Stimulated activated effector memory CD8-positive, alpha-beta T cell treated with anti-CD3 and anti-CD28 coated beads, Interleukin-12 subunit alpha, Interleukin-12 subunit beta, amount 100 ng/mL, for 72 hours (primary cell): ENCODE results near the gene OR5L2.
"Not testable (repeated sequence)": the region's sequence is repeated elsewhere in the genome, so short reads cannot be mapped to it uniquely, and the experiment has no call there.

Experiments used
- ATAC-seq: fragments of 150-1000 bp; cut with Tn5 transposase; 2 replicates; pipeline ENCODE4 v1.10.0; 2021
- DNase-seq, 2 donors: peaks; one replicate each; pipeline ENCODE4 v3.0.0; 2021 to 2022; ENCODE audit warnings: low spot score in 2 of 2
- H3K27ac Mint-ChIP-seq: one replicate; pipeline ENCODE4 v1.8.0; 2022; ENCODE audit warnings: mild to moderate bottlenecking, mixed read lengths
- H3K36me3 Mint-ChIP-seq: one replicate; pipeline ENCODE4 v1.8.0; 2022; ENCODE audit warnings: mild to moderate bottlenecking, mixed read lengths
- H3K4me1 Mint-ChIP-seq: one replicate; pipeline ENCODE4 v1.8.0; 2022; ENCODE audit warnings: mixed read lengths
- H3K4me3 Mint-ChIP-seq: one replicate; pipeline ENCODE4 v1.8.0; 2022; ENCODE audit warnings: mild to moderate bottlenecking, mixed read lengths
- H3K9me3 Mint-ChIP-seq: one replicate; pipeline ENCODE4 v1.8.0; 2022; ENCODE audit warnings: mixed read lengths

The OR5L2 gene

DNA sequence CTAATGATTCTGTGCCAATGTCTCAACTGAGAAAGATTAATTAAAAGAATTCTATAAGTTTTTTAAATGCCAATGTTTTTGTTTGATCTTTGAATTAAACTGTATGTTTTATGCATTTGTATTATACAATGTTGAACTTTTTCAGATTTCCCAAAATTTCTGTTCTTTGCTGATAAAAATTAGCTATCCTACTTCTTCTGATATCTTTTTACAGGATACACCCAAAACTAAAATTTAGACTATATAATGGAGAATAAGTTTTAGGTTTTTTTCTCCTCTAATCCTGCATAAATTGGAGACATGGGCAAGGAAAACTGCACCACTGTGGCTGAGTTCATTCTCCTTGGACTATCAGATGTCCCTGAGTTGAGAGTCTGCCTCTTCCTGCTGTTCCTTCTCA is at the start of gene OR5L2:
Gene OR5L2 (plus strand): TSS at position 301 of the 400 bp plus-strand sequence. CDS start 0 bp downstream, at position 301.
- Mint-ChIP-seq H3K27ac (no peak within 1 kb of the TSS), H3K36me3 (no peaks in the 10 kb centered on the region), H3K4me1 (no peaks in the 10 kb centered on the region), H3K9me3 (peaks cover 13% of the 10 kb centered on the region), H3K4me3 (no peak within 1 kb of the TSS)
- no peak for ATAC-seq
- no peak for DNase-seq

DNA sequence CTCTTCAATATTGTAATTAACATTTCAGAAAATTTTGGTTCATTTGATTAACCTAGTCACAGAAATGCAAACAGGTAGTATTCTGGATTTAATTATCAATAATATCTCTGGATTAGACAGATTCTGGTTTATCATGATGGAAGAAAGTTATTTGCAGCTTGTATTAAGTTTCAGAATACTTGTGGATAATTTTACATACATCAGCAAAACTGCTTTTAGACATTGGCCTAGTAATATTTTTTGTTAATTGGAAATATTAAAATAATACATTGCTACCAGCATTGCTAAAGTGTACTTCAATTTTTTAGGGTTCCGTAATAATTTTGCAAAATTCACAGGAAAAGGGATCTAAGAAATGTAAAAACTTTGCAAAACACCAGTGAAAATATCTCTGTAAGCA is 35.4 kb upstream of the OR5L2 start:
- Mint-ChIP-seq H3K36me3 (no peaks in the 10 kb centered on the region), H3K9me3 (peaks cover 18% of the 10 kb centered on the region), H3K4me1 (no peaks in the 10 kb centered on the region), H3K27ac (no peak overlapping the region), H3K4me3 (no peak overlapping the region)
- ATAC-seq (no peak), DNase-seq (no peak)

DNA sequence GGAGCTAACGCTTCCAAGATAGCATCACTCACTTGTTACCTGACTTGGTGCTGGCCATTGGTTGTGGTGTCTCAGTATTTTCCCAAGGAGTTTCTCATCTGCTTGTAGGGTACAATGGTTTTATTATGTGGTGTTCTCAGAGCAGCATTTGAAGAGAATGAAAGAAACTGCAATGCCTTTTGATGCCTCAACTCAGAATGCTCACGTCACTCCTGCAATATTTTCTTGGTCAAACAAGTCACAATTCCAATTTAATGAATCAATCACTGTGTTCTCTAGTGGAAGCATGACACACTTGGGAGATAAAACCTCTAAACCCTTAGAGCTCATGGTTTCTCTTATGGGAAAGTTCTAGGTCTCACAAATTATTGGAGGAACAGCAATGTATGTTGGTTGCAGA is 33.7 kb upstream of the OR5L2 start:
- no peaks in the 10 kb centered on the region for H3K36me3 Mint-ChIP-seq
- peaks cover 14% of the 10 kb centered on the region for H3K9me3 Mint-ChIP-seq
- ATAC-seq = no peak
- H3K27ac Mint-ChIP-seq = no peak overlapping the region
- H3K4me1 Mint-ChIP-seq = no peaks in the 10 kb centered on the region
- no peak overlapping the region for H3K4me3 Mint-ChIP-seq
- no peak for DNase-seq

DNA sequence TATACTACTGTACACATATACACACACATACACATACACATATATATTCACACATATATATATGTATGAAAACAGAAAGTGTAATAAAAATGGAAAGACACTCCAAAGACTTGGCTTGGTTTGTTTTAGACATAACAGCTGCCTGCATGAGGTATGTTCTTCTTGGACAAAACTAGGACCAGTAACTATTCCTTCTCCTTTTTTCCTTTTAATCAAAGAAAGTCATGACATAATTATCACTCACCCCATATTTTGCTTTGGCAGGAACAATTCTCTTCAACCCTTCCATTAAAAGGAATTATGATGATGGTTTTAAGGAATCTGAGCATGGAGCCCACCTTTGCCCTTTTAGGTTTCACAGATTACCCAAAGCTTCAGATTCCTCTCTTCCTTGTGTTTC is 31.8 kb upstream of the OR5L2 start, which contains the start of gene OR5D14:
Gene OR5D14 (plus strand): TSS at position 301 of the 400 bp plus-strand sequence. CDS start 0 bp downstream, at position 301.
- Mint-ChIP-seq H3K36me3 (no peaks in the 10 kb centered on the region), H3K9me3 (peaks cover 17% of the 10 kb centered on the region), H3K4me1 (no peaks in the 10 kb centered on the region), H3K27ac (no peak within 1 kb of the TSS), H3K4me3 (no peak within 1 kb of the TSS)
- DNase-seq (no peak), ATAC-seq (no peak)

DNA sequence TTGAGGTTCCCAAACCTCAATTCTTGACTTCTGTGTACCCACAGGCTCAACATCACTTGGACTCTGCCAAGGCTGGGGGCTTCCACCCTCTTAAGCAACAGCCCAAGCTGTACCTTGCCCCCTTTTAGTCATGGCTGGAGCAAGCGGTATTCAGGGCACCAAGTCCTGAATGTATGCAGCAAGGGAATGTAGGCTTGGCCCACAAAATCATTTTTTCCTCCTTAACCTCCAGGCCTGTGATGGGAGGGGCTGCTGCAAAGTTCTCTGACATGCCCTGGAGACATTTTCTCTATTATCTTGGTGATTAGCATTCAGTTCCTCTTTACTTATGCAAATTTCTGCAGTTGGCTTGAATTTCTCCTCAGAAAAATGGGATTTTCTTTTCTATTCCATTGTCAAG is 20.8 kb upstream of the OR5L2 start:
- H3K4me1 Mint-ChIP-seq = no peaks in the 10 kb centered on the region
- no peak overlapping the region for H3K4me3 Mint-ChIP-seq
- ATAC-seq (no peak), DNase-seq (no peak)
- peaks cover 14% of the 10 kb centered on the region for H3K9me3 Mint-ChIP-seq
- H3K36me3 Mint-ChIP-seq = no peaks in the 10 kb centered on the region
- H3K27ac Mint-ChIP-seq = no peak overlapping the region

DNA sequence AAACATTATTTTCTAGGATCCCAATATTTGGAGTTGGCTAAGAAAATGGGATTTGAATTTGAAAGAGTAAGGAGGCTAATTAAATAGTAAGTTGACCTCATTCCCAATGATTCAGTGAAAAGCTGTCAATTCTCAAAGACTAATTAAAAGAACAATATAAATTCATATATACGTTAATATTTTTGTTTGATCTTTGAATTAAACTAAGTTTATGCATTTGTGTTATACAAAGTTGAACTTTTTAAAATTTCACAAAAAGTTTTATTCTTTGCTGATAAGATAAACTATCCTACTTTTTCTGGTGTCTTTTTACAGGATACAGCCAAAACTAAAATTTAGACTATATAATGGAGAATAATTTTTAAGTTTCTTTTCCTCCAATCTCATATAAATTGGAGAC is 16.0 kb upstream of the OR5L2 start, which contains the start of gene OR5L1:
Gene OR5L1 (plus strand): TSS at position 301 of the 400 bp plus-strand sequence. CDS start 100 bp downstream, outside the sequence.
- Mint-ChIP-seq H3K9me3 (peaks cover 18% of the 10 kb centered on the region), H3K27ac (no peak within 1 kb of the TSS)

DNA sequence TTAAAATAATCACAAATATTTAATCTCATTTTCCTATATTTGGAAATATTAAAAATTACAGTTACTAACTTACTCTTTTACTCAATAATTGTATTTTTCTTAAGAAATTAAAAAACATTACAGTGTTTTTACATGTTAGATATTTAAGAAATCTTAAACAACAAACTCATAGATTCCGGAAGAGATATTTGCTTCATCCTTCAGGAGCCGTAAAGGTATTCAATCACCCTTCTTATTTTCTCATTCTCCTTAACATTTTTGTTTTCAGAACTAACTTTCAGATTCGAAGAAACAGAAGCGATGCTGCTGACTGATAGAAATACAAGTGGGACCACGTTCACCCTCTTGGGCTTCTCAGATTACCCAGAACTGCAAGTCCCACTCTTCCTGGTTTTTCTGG is 7.7 kb upstream of the OR5L2 start, which contains the start of gene OR5D18:
Gene OR5D18 (plus strand): TSS at position 301 of the 400 bp plus-strand sequence. CDS start 0 bp downstream, at position 301.
- Mint-ChIP-seq H3K9me3 (peaks cover 23% of the 10 kb centered on the region), H3K4me1 (no peaks in the 10 kb centered on the region), H3K4me3 (no peak within 1 kb of the TSS), H3K36me3 (no peaks in the 10 kb centered on the region), H3K27ac (no peak within 1 kb of the TSS)
- ATAC-seq (no peak), DNase-seq (no peak)

More for the DNA sequence above, 16.0 kb upstream of the OR5L2 start, which contains the start of gene OR5L1:
- no peaks in the 10 kb centered on the region for H3K36me3 Mint-ChIP-seq
- H3K4me1 Mint-ChIP-seq = no peaks in the 10 kb centered on the region
- H3K4me3 Mint-ChIP-seq = no peak within 1 kb of the TSS
- no peak for ATAC-seq
- DNase-seq = no peak

DNA sequence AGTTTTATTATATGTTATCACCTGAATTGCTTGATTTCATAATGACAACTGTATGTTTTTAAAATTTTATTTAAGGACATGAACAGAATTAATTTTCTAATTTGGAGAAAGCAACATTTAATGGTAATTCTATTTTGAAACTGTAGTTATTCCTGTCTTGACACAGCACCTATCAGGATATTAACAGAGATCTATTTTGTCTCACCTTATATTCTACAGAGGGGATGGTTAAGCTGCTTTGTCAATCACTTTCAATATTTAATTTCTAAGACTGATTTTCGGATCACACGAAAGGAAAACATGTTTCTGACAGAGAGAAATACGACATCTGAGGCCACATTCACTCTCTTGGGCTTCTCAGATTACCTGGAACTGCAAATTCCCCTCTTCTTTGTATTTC is 11.4 kb downstream of the OR5L2 start, which contains the start of gene OR5D16:
Gene OR5D16 (plus strand): TSS at position 301 of the 400 bp plus-strand sequence. CDS start 0 bp downstream, at position 301.
- Mint-ChIP-seq H3K36me3 (no peaks in the 10 kb centered on the region), H3K9me3 (peaks cover 24% of the 10 kb centered on the region), H3K4me3 (no peak within 1 kb of the TSS), H3K27ac (no peak within 1 kb of the TSS), H3K4me1 (no peaks in the 10 kb centered on the region)
- no peak for ATAC-seq
- DNase-seq = no peak

DNA sequence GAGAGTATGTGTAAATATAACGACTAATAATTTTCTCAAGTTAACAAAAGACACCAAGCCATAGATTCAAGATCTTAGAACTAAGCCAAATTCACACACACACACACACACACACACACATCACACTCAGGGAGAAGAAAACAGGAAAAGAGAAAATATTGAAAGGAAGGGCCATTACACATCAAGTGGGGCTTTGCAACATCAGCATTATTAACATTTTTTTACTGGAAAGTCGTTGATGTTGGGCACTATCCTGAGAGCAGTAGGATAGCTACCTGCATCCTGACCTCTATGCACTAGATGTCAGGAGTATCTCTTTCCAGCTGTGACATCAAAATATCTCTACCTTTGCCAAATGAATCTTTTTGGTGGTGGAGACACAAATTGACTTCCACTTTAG is 20.4 kb downstream of the OR5L2 start:
- no peak overlapping the region for H3K4me3 Mint-ChIP-seq
- peaks cover 9% of the 10 kb centered on the region for H3K9me3 Mint-ChIP-seq
- DNase-seq (no peak), ATAC-seq (no peak)
- H3K36me3 Mint-ChIP-seq = no peaks in the 10 kb centered on the region
- no peak overlapping the region for H3K27ac Mint-ChIP-seq
- no peaks in the 10 kb centered on the region for H3K4me1 Mint-ChIP-seq

DNA sequence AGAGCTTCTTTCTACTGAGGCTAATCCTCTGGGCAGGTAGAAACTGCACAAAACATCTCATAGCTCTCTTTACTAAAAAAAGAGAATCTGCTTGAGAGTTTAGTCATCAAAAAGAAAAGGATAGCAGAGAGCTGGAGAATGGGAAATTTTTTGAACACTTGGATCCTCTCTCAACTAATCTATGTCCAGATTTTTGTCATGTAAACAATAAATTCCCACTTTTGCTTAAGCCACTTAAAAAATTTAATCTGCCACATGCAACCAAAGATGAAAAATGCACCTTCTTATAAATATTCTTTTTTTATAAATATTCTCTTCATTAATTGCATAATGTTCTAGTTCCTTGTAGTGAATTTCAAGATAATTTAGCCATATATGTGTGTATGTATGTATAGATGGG is 22.0 kb downstream of the OR5L2 start:
- H3K27ac Mint-ChIP-seq = no peak overlapping the region
- no peaks in the 10 kb centered on the region for H3K36me3 Mint-ChIP-seq
- H3K9me3 Mint-ChIP-seq = peaks cover 18% of the 10 kb centered on the region
- no peak for ATAC-seq
- no peaks in the 10 kb centered on the region for H3K4me1 Mint-ChIP-seq
- no peak for DNase-seq
- no peak overlapping the region for H3K4me3 Mint-ChIP-seq

DNA sequence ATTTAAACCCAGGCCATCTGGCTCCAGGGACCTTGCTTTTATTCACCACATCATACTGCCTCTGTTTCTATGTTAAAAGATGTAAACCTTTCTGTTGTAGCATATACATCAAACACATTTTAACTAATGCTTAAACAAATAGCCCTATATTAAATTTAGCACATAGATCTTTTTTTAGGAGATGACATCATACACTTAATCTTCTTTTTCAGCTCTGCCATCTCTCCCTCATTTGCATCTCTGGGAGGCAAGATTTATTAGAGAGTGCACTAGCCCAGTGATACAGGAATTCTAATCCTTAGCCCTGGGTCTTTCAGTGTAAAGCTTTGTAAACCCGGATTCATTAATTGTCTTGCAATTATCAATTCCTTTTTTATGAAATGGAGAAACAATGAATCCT is 25.1 kb downstream of the OR5L2 start:
- Mint-ChIP-seq H3K9me3 (peaks cover 17% of the 10 kb centered on the region), H3K4me1 (no peaks in the 10 kb centered on the region), H3K36me3 (no peaks in the 10 kb centered on the region), H3K27ac (no peak overlapping the region), H3K4me3 (no peak overlapping the region)
- no peak for DNase-seq
- no peak for ATAC-seq

DNA sequence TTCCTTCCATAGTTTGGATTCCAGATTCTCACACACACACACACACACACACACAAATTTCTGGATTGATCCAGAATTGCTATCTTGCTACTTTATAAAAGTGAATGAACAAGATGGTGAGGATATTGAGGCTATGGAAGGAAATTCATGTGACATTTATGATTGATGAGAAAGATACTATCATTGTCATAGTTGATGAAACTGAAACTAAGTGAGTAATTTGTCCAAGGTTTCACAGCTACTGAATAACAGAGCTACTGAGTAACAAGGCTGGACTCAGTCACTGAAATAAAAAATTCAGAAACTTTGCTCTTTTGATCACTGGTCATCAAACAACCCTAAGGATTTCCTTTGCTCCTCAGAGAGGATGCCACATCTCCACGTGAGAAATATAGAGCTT is 27.7 kb downstream of the OR5L2 start:
- DNase-seq (no peak), ATAC-seq (no peak)
- peaks cover 10% of the 10 kb centered on the region for H3K9me3 Mint-ChIP-seq
- H3K36me3 Mint-ChIP-seq = no peaks in the 10 kb centered on the region
- no peaks in the 10 kb centered on the region for H3K4me1 Mint-ChIP-seq
- no peak overlapping the region for H3K4me3 Mint-ChIP-seq
- H3K27ac Mint-ChIP-seq = no peak overlapping the region

DNA sequence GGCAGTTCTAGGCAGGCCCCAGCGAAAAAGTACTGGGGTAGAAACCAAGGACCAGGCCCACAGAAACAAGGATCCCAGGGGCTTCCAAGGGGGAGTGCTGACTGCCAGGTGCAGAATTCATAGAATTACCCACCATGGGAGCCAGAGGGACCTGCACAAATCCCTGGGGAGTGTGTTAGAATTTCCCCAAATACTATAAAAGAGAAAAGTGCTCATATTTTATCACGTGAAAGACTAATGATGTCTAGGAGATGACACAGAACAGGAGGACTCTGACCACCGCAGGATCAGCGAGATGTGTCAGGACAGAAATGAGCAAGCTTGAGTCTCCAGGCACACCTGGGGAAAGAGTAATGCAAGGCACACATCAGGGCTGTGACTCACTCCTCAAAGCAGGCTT is 40.3 kb downstream of the OR5L2 start:
- H3K27ac Mint-ChIP-seq, DNase-seq, H3K4me3 Mint-ChIP-seq, H3K36me3 Mint-ChIP-seq, H3K9me3 Mint-ChIP-seq, ATAC-seq, H3K4me1 Mint-ChIP-seq: not testable (repeated sequence)

DNA sequence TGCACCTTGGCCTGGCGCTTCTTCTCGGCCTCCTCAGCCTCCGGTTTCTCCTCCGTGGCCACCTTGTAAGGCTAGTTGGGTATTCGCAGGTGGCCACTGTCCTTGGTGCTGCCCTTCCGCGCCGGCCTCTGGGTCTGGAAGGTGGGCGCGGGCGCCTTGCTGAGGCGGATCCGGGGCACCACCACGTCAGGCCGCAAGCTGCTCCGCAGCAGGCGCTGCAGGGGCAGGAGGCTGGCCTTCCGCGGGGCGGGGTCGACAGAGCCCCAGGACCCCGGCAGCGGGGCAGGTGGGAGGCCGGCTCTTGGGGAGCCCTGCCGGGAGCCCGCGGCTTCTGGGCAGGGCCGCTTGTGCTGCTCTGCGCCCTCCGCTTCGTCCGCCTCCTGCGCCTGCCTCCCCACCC is 45.7 kb downstream of the OR5L2 start:
- not testable (repeated sequence) for H3K27ac Mint-ChIP-seq, H3K36me3 Mint-ChIP-seq, H3K4me3 Mint-ChIP-seq, H3K9me3 Mint-ChIP-seq, ATAC-seq, H3K4me1 Mint-ChIP-seq, DNase-seq

DNA sequence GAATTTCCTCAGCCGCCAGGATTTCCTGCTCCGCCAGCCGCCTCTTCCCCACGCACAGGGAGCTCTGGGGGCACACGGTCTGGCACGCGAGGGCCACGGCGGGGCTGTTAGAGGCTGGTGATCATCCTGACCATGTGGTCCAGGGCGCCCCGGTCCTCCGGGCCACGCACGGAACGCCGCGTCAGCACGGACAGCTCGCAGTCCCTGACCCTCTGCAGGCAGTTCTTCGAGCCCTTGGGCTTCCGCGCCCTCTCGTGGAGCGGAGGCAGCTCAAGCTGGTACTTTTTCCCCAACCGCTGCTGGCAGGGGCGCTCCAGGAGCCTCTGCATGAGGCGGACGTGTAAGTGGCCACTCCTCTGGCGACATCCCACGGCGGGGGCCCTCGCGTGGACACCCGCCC is 46.1 kb downstream of the OR5L2 start:
- not testable (repeated sequence) for H3K4me3 Mint-ChIP-seq, H3K27ac Mint-ChIP-seq

More for the DNA sequence above, 46.1 kb downstream of the OR5L2 start:
- not testable (repeated sequence) for DNase-seq, H3K4me1 Mint-ChIP-seq, H3K9me3 Mint-ChIP-seq, H3K36me3 Mint-ChIP-seq, ATAC-seq
